ENCODE measurements around the gene RPTOR. TPM values are rescaled to one million over a fixed set of nuclear protein-coding genes. Genes with fewer than 3 reads are reported as not detected.

Gene RPTOR
- total and polyA plus RNA-seq, 2 experiments from 2014 or later: 6.6 to 16.1 TPM

DNA sequence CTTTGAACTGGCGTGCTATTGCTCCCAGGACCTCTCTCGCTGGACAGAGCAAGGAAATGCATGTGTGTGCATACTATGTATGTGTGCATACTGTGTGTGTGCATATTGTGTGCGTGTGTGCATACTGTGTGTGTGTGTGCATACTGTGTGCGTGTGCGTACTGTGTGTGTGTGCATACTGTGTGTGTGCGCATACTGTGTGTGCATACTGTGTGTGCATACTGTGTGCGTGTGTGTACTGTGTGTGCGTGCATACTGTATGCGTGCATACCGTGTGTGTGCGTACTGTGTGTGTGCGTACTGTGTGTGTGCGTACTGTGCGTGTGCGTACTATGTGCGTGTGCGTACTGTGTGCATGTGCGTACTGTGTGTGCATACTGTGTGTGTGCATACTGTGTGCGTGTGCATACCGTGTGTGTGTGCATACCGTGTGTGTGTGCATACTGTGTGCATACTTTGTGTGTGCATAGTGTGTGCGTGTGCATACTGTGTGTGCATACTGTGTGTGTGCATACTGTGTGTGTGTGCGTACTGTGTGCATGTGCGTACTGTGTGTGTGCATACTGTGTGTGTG lies 89.4 kb downstream of the RPTOR start:
- no peak overlapping the region for H3K27ac ChIP-seq
- H3K79me2 ChIP-seq (ENCODE audit: insufficient read depth): peaks cover 77% of the 10 kb centered on the region
- H3K4me1 ChIP-seq (ENCODE audit: insufficient read depth): peaks cover 6% of the 10 kb centered on the region; the same call in 1 of the 2 replicates
- TF ChIP-seq EZH2 (IDR thresholded peaks at IDR 0.05; ENCODE audit: insufficient read depth, poor library complexity, severe bottlenecking): no peak
- TF ChIP-seq EZH2phosphoT487 (IDR thresholded peaks at IDR 0.05; ENCODE audit: insufficient read depth, low read depth): no peak
- H3K9ac ChIP-seq: no peak overlapping the region
- H3K9me2 ChIP-seq (ENCODE audit: insufficient read depth): no peaks in the 10 kb centered on the region
- in situ Hi-C loops (cut with MboI): no loop called here
- DNase-seq: no peak
- no peak overlapping the region for H3K4me2 ChIP-seq (ENCODE audit: unreplicated experiment)
- 79 to 81% methylated on average over 23 to 24 of the region's 24 CpGs for WGBS, 2 experiments (ENCODE audit: low coverage in 1 of 2, low lambda C conversion rate in 2 of 2, missing lambda C conversion rate in 2 of 2)
- no peak overlapping the region for H2AFZ ChIP-seq
- no peaks in the 10 kb centered on the region for H3F3A ChIP-seq (ENCODE audit: insufficient read depth)
- no peak overlapping the region for H3K4me3 ChIP-seq
- H3K9me3 ChIP-seq (ENCODE audit: low read depth): no peaks in the 10 kb centered on the region
- no peaks in the 10 kb centered on the region for H3K27me3 ChIP-seq (replicated peaks; ENCODE audit: insufficient read depth)
- no peaks in the 10 kb centered on the region for H3K36me3 ChIP-seq (ENCODE audit: low read depth)
- no peaks in the 10 kb centered on the region for H4K20me1 ChIP-seq (ENCODE audit: insufficient read depth)

DNA sequence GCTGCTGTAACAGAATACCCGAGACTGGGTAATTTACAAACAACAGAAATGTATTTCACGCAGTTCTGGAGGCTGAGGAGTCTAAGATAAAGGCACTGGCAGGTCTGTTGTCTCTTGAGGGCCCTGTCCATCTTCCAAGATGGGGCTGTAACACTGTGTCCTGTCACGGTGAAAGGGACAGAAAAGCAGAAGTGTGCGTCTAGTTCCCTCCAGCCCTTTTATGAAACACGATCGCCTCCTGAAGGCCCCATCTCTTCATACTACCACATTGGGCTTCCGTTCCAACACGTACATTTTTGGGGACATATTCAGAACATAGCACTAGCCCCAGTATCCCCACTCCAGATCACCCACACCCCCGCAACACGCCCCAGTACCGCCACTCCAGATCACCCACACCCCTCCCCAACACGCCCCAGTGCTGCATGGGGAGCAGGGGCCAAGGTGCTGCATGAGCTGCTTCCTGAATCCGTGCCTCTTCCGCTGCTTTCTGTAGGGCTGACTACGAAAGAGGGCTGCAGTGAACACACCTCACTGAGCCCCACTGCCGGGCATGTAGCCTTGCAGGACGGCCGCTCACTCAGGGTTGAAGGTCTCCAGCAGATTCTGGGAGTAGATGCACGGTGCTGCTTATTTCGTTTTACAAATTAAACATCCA lies 91.9 kb downstream of the RPTOR start:
- no peak for TF ChIP-seq EZH2 (IDR thresholded peaks at IDR 0.05; ENCODE audit: insufficient read depth, poor library complexity, severe bottlenecking)
- TF ChIP-seq EZH2phosphoT487 (IDR thresholded peaks at IDR 0.05; ENCODE audit: insufficient read depth, low read depth): no peak
- no peaks in the 10 kb centered on the region for H3K9me3 ChIP-seq (ENCODE audit: low read depth)
- no peaks in the 10 kb centered on the region for H3K27me3 ChIP-seq (replicated peaks; ENCODE audit: insufficient read depth)
- WGBS, 2 experiments (ENCODE audit: low coverage in 1 of 2, low lambda C conversion rate in 2 of 2, missing lambda C conversion rate in 2 of 2): 93 to 95% methylated on average over 16 to 20 of the region's 20 CpGs
- peaks cover 80% of the 10 kb centered on the region for H3K79me2 ChIP-seq (ENCODE audit: insufficient read depth)
- H4K20me1 ChIP-seq (ENCODE audit: insufficient read depth): no peaks in the 10 kb centered on the region
- no peaks in the 10 kb centered on the region for H3K9me2 ChIP-seq (ENCODE audit: insufficient read depth)
- H2AFZ ChIP-seq: no peak overlapping the region
- no peaks in the 10 kb centered on the region for H3K36me3 ChIP-seq (ENCODE audit: low read depth)
- no peak overlapping the region for H3K27ac ChIP-seq
- peaks cover 6% of the 10 kb centered on the region; the same call in 1 of the 2 replicates for H3K4me1 ChIP-seq (ENCODE audit: insufficient read depth)
- no peaks in the 10 kb centered on the region for H3F3A ChIP-seq (ENCODE audit: insufficient read depth)
- no peak for DNase-seq
- in situ Hi-C loops (cut with MboI): no loop called here
- no peak overlapping the region for H3K4me2 ChIP-seq (ENCODE audit: unreplicated experiment)
- no peak overlapping the region for H3K4me3 ChIP-seq
- no peak overlapping the region for H3K9ac ChIP-seq

DNA sequence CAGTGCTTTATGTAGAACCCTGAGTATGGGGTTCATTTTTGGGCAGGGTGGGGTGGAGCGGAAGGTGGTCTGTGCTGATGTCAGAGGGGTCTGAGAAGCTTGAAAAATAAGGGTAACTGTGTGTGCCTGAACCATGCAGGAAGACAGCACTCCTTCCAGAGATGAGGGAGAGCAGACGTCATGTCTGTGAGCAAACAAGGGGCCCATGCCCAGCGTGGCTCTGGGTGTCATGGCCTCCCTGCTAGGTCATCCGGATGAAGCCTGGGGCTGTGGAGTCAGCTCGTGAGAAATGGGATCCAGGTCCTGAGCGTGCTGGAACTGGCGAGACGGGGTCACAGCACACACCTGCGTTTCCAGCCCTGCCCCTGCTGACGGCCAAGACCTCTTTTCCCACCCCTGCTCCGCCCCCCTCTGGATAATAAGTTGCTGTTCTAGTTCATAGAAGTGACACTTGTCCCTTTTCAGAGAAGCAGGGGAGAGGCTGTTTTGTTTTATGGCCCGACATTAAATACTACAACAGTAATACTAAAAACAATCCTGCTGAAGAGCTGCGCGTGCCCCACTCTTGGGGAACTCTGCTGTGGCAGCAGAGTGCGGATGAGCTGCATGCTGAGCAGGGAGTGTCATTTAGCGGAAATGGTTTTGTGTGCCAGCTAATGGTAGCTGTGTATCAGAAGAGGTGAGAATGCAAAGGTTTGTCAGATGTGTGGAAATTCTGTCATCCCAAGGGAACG lies 92.6 kb downstream of the RPTOR start:
- H3F3A ChIP-seq (ENCODE audit: insufficient read depth): no peaks in the 10 kb centered on the region
- no peak overlapping the region for H2AFZ ChIP-seq
- WGBS, 2 experiments (ENCODE audit: low coverage in 1 of 2, low lambda C conversion rate in 2 of 2, missing lambda C conversion rate in 2 of 2): 80 to 86% methylated on average over 16 to 17 of the region's 17 CpGs
- H3K27ac ChIP-seq: no peak overlapping the region
- no peaks in the 10 kb centered on the region for H3K9me3 ChIP-seq (ENCODE audit: low read depth)
- in situ Hi-C loops (cut with MboI): no loop called here
- no peak overlapping the region for H3K4me3 ChIP-seq
- TF ChIP-seq EZH2 (IDR thresholded peaks at IDR 0.05; ENCODE audit: insufficient read depth, poor library complexity, severe bottlenecking): no peak
- TF ChIP-seq EZH2phosphoT487 (IDR thresholded peaks at IDR 0.05; ENCODE audit: insufficient read depth, low read depth): no peak
- no peak overlapping the region for H3K4me2 ChIP-seq (ENCODE audit: unreplicated experiment)
- no peak overlapping the region for H3K9ac ChIP-seq
- peaks cover 80% of the 10 kb centered on the region for H3K79me2 ChIP-seq (ENCODE audit: insufficient read depth)
- H3K27me3 ChIP-seq (replicated peaks; ENCODE audit: insufficient read depth): no peaks in the 10 kb centered on the region
- DNase-seq: no peak
- no peaks in the 10 kb centered on the region for H3K9me2 ChIP-seq (ENCODE audit: insufficient read depth)
- no peaks in the 10 kb centered on the region for H3K36me3 ChIP-seq (ENCODE audit: low read depth)
- peaks cover 3% of the 10 kb centered on the region; the same call in 1 of the 2 replicates for H3K4me1 ChIP-seq (ENCODE audit: insufficient read depth)
- no peaks in the 10 kb centered on the region for H4K20me1 ChIP-seq (ENCODE audit: insufficient read depth)

- peaks cover 3% of the 10 kb centered on the region; the same call in 1 of the 2 replicates for H3K4me1 ChIP-seq (ENCODE audit: insufficient read depth)
- H4K20me1 ChIP-seq (ENCODE audit: insufficient read depth): no peaks in the 10 kb centered on the region
- TF ChIP-seq EZH2phosphoT487 (IDR thresholded peaks at IDR 0.05; ENCODE audit: insufficient read depth, low read depth): no peak
- TF ChIP-seq EZH2 (IDR thresholded peaks at IDR 0.05; ENCODE audit: insufficient read depth, poor library complexity, severe bottlenecking): no peak
- H3K4me2 ChIP-seq (ENCODE audit: unreplicated experiment): no peak overlapping the region
- H3K27ac ChIP-seq: no peak overlapping the region
- no peaks in the 10 kb centered on the region for H3K27me3 ChIP-seq (replicated peaks; ENCODE audit: insufficient read depth)
- no peaks in the 10 kb centered on the region for H3K9me2 ChIP-seq (ENCODE audit: insufficient read depth)
- H3K79me2 ChIP-seq (ENCODE audit: insufficient read depth): peaks cover 90% of the 10 kb centered on the region
- H3K36me3 ChIP-seq (ENCODE audit: low read depth): no peaks in the 10 kb centered on the region
- no peak overlapping the region for H3K4me3 ChIP-seq
- in situ Hi-C loops (cut with MboI): no loop called here
- no peaks in the 10 kb centered on the region for H3F3A ChIP-seq (ENCODE audit: insufficient read depth)
- no peak for DNase-seq
- H3K9ac ChIP-seq: no peak overlapping the region
- no peak overlapping the region for H2AFZ ChIP-seq
- H3K9me3 ChIP-seq (ENCODE audit: low read depth): no peaks in the 10 kb centered on the region
- WGBS, 2 experiments (ENCODE audit: low coverage in 1 of 2, low lambda C conversion rate in 2 of 2, missing lambda C conversion rate in 2 of 2): 94 to 97% methylated on average over 2 of the region's 2 CpGs
Observed at GRCh38 chr17:80639658-80640057, 95.0 kb downstream of the RPTOR start.
